Fibroblast of skin of left quadriceps (primary cell): ENCODE data around the gene VWCE.

Experiments used
- DNase-seq, 2 experiments: peaks; one replicate each; pipeline ENCODE4 v3.0.0-alpha.2; 2013; ENCODE audit warnings: low read depth in 2 of 2

Gene VWCE

DNA sequence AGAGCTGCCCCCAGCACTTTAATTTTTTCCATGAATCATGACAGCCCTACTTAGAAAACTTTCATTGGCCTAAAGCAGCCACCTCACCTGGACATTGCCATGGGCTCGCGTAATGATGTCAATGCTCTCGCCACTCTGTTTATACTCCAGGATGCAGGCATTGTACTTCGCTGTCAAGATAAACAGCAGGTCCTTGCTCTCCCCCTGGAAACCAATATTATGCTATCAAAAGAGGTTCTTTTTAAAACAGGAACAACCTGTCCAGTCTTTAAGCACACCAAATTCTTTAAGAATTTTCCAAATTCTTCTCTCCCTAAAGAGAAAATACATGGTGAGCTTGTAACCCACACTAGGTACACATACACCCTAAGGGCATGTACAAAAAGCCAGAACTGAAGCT, 34.8 kb upstream of the VWCE start:
- DNase-seq = no peak

GRCh38 chr11:61328351-61328750, 33.2 kb upstream of the VWCE start:
- no peak for DNase-seq

- DNase-seq = peak in 1 of 2 experiments; percentile 10
These were observed 32.6 kb upstream of the VWCE start for GRCh38 chr11:61327669-61328071.

DNA sequence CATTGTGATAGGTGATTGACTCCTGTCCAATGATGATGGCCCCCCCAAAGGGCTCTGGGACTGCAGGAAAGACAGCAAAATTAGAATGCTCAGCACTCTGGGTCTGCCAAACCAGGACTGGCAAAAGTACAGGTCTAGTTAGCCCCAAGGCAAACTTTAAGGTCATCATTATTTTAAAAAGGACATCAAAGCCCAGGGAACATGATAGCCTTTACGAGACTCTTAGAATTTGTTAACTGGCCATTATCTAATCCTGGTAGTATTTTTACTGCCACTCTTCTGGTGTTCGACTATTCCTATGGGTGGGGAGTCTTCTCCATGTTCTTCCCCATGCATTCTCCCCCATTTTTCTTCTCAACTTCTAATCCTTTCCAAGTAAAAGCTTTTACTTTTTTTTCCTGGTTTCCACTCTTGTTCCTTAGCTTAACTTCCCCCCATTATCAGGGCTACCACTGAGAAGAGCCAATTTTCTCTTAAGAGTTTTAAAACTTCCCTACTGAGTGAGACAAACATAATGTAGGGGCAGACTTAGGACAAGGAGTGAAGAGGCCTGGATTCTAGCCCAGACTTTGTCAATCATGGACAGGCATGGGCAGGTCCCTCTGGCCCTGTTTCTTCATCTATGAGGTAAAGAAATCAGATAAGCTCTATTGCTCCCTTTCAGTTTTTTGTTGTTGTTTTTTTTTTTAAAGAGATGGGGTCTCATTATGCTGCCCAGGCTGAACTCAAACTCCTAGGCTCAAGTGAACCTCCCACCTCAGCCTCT, 30.7 kb upstream of the VWCE start:
- no peak for DNase-seq

GRCh38 chr11:61315260-61315659, 20.1 kb upstream of the VWCE start:
- DNase-seq = no peak

GRCh38 chr11:61310749-61311148, 15.6 kb upstream of the VWCE start:
- DNase-seq = no peak

- no peak for DNase-seq
These were observed 14.6 kb upstream of the VWCE start for GRCh38 chr11:61309739-61310138.

DNA sequence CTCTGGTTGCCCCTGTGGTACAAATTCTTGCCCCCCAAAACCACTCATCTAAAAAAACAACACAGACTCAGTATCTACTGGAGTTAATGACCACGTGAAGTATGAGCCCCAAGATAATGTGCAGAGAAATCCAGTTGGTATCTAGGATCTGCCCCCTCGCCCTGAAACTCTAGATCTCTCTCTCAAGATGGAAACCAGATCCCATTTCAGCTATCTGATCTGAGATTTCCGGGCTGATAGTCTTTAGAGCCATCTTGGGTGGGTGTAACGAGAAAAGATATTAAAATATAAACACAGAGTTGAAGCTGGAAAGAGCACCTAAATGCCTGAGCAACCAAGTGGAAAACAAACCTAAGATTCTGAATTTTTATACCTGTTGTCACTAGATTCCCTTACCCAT, 14.0 kb upstream of the VWCE start:
- DNase-seq = no peak

DNA sequence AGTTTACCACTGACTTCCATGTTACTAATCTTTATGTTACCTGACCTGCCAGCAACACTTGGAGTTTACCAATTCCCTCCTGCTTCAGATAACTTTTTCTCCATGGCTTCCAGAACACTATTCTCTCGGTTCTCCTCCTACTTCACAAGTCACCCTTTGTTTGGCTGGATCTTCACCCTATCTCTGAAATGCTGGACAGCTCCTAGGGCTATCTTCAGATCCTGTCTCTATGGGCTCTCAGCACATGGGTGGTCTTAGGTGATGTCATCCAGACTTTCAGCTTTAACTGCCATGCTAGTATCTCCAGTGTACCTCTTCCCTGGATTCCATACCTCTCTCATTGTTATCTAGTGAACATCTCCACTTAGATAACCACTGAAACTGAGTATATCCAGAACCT, 12.2 kb upstream of the VWCE start:
- DNase-seq = no peak

- no peak for DNase-seq
These were observed 11.1 kb upstream of the VWCE start for GRCh38 chr11:61306221-61306620.

- DNase-seq = no peak
These were observed 10.3 kb upstream of the VWCE start for GRCh38 chr11:61305417-61305816.

DNA sequence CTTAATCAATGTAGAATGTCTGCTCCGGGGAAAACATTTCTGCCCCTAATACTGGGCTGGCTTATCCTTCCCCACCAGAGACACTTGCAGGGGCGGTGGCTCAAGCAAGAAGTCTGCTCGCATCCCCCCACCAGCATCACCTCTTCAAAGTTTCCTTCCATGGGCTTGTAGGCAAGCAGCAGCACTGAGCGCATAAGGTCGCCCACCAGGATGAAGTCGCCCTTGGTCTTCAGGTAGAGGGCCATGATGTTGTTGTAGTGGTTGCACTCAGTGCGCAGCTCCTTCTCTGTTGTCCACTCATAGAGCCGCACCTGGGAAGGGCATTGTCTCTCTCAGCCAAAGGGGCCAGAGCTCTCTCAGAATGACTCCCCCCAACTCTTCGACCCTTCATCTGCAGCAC, 8.6 kb upstream of the VWCE start:
- no peak for DNase-seq

GRCh38 chr11:61302550-61302949, 7.4 kb upstream of the VWCE start:
- DNase-seq = no peak

- no peak for DNase-seq
These were observed 3.6 kb upstream of the VWCE start for GRCh38 chr11:61298663-61299244.

DNA sequence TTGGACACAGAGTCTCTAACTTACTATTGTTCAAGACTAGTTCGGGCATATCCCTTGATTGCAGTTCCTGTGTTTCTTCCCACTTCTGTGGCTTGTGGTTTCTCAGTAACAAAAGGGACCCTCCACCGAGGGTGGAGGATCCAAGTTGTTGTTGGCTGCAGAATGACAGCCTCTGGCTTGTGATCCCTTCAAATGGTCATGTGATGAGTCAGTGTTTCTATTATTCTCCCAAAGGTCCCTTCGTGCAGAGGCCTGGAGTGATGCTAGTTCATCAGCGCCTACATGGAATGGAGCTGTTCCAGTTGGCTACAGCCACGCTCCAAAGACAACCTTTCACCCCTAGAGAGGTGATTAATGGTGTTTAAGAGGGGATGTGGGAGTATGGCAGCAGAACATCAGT, 2.6 kb upstream of the VWCE start:
- peak; percentile 70 to 71 for DNase-seq

DNA sequence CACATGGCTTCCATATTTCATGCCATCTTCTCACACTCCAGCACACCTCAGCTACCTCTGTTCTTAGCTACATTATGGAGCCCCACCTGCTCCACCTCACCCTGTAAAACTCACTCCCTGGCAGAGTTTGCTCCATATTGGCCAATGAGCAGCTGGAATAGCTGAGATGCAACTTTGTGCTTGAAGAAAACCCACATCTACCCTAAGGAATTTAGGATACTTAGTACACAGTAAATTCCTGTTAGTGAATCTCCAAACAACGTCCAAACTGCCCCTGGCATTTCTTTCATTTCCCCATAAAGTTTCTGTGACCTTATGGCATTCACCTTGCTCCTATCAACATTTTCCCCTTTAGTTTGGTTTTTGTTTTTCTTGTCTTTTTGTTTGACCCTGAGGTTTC, 2.2 kb upstream of the VWCE start:
- no peak for DNase-seq

- no peak for DNase-seq
These were observed 445 bp upstream of the VWCE start for GRCh38 chr11:61295596-61295926.

DNA sequence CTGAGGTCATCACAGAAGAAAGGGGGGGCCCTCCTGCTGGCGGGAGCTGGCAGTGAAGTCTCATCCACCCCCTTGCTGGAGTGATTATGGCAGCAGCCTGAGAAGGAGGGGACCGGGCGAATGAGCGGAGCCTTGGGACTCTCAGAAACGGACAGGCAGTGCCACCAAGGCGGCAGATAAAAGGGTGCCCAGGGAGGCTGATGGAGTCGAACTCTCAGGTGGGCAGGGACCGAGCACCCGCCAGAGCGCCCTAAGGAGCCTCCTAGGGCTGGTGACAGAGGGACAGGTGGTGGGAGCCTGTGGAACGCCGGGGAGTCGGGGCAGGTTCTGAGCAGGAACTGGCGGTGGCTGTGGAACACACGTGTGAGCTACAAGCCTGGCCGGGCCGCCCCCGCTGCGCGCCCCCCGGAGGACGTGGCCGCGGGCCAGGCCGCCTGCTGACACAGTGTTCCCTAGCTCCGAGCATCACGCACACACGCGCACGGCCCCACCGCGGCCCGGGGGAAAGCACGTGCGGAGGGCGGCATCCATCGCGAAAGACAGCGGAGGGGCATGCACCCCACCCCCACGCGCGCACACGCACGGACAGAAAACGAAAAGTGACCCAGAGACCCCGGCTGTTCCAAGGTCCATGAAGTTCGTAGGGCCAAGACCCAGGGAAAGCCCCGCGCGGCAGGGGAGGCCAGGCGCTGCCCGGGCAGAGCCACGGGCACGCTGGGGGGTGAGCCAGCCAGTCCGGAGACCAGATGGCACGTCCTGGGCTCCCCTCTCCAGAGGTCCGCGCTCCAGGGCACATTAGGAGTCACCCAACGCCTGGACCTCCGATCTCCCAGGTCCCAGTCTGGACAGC, 1.0 kb downstream of the VWCE start:
- no peak for DNase-seq

- no peak for DNase-seq
These were observed 2.8 kb downstream of the VWCE start for GRCh38 chr11:61292356-61292755.

DNA sequence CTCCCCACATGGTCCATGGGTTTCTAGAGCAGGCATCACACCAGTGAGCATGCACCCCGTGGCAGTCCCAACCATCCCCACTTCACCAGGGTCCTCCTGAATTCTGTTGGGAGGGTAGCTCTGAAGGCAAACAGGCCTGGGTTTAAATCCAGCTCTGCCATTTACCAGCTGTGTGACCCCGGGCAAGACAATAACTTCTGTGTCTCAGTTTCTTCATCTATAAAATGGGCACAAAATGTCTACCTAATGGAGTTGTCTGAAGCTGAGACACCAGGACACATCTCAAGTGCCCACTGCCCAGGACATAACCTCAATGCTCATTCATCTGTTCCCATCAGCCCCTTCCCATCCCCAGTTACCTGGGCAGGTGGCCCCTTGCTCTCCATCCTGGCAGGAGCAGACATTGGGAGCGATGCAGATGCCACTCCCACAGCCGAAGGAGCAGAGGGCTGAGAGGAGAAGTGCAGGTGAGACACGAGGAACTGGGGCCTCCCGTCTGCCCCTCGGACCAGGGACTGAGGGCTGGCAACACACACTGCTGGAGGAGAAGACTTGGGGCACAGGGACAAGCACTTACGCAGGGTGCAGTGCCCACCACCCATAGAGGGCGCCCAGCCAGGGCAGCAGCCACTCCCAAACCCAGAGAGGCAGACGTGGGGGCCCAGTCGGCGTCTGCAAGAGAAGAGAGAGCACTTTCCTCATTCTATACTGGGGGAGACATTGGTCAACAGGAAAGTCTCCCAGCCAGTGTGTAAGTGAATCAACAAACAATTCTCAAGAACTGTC, 4.0 kb downstream of the VWCE start:
- no peak for DNase-seq

GRCh38 chr11:61287338-61287977, 7.7 kb downstream of the VWCE start:
- DNase-seq = no peak

GRCh38 chr11:61283613-61284012, 11.5 kb downstream of the VWCE start:
- no peak for DNase-seq
